Ectodermal cell (in vitro differentiated cells): ENCODE measurements around the gene FBXO24.

Source experiments
- H3K27ac ChIP-seq: 2 replicates; pipeline ENCODE4 v1.7.0; 2013; ENCODE audit warnings: mild to moderate bottlenecking, low read depth, low read length; ENCODE audit not compliant: insufficient read depth, poor library complexity, severe bottlenecking
- H3K27me3 ChIP-seq: 2 replicates; pipeline ENCODE4 v1.7.0; 2013; ENCODE audit warnings: mild to moderate bottlenecking, low read length; ENCODE audit not compliant: insufficient read depth, control insufficient read depth, poor library complexity, severe bottlenecking
- H3K36me3 ChIP-seq: one replicate; pipeline ENCODE4 v1.7.0; 2013; ENCODE audit warnings: low read length; ENCODE audit not compliant: control insufficient read depth, insufficient read depth
- H3K4me1 ChIP-seq: one replicate; pipeline ENCODE4 v1.7.0; 2013; ENCODE audit warnings: low read length; ENCODE audit not compliant: control insufficient read depth, insufficient read depth
- H3K4me3 ChIP-seq: 2 replicates; pipeline ENCODE4 v1.7.0; 2013; ENCODE audit warnings: low read depth, low read length, control low read depth; ENCODE audit not compliant: insufficient read depth
- H3K9me3 ChIP-seq: 2 replicates; pipeline ENCODE4 v1.7.0; 2013; ENCODE audit warnings: mild to moderate bottlenecking, low read length, moderate library complexity; ENCODE audit not compliant: control insufficient read depth
- WGBS, 2 experiments: methylation state at CpG; one replicate each; pipeline ENCODE4 v1.1.7; 2013; ENCODE audit warnings: missing lambda C conversion rate in 2 of 2; 5-methylcytosine and 5-hydroxymethylcytosine counted together

The FBXO24 gene

GRCh38 chr7:100567751-100568175 is 18.4 kb upstream of the FBXO24 start:
- Histone ChIP-seq H3K4me3 (no peak overlapping the region), H3K36me3 (no peaks in the 10 kb centered on the region), H3K9me3 (no peaks in the 10 kb centered on the region), H3K4me1 (peaks cover 37% of the 10 kb centered on the region), H3K27ac (no peak overlapping the region), H3K27me3 (peaks cover 18% of the 10 kb centered on the region)
- 83 to 86% methylated on average over 3 of the region's 3 CpGs for WGBS, 2 experiments

DNA sequence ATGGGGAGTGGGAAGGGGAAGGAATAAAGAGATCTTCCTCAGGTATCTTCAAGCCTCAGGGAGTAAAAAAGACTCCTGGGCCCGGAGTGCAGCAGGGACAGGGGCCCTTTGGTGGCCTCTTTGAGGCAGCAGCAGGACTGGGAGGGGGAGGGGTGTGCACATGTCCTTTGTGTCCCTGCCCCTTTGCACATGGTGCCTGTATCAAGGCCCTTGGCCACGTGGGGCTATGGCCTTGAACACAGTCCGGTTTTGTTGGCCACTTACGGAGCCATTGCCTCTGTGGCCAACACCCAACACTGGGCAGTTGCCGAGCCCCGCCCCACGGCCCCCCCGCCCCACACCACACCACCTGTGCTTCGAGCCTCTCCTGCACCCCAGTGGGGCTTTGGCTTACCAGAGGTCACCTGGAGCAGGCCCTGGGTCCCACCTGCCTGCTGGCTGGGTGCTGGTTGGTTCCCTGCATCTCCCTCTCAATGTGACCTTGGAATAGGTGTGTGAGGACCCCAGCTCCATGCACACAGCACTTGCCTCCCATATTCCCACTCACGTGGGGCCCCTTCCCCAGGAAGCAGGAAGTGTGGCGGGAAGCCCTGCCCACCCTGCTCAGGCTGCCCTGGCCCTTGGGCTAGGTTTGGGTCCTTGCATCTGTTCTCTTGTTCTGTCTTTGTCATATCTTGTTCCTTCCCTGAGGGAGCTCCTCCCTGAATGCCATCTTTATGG is 17.8 kb upstream of the FBXO24 start:
- no peaks in the 10 kb centered on the region for H3K36me3 ChIP-seq
- peaks cover 18% of the 10 kb centered on the region for H3K27me3 ChIP-seq
- no peak overlapping the region for H3K4me3 ChIP-seq
- peaks cover 37% of the 10 kb centered on the region for H3K4me1 ChIP-seq
- no peak overlapping the region for H3K27ac ChIP-seq
- no peaks in the 10 kb centered on the region for H3K9me3 ChIP-seq
- 86 to 87% methylated on average over 11 of the region's 11 CpGs for WGBS, 2 experiments

DNA sequence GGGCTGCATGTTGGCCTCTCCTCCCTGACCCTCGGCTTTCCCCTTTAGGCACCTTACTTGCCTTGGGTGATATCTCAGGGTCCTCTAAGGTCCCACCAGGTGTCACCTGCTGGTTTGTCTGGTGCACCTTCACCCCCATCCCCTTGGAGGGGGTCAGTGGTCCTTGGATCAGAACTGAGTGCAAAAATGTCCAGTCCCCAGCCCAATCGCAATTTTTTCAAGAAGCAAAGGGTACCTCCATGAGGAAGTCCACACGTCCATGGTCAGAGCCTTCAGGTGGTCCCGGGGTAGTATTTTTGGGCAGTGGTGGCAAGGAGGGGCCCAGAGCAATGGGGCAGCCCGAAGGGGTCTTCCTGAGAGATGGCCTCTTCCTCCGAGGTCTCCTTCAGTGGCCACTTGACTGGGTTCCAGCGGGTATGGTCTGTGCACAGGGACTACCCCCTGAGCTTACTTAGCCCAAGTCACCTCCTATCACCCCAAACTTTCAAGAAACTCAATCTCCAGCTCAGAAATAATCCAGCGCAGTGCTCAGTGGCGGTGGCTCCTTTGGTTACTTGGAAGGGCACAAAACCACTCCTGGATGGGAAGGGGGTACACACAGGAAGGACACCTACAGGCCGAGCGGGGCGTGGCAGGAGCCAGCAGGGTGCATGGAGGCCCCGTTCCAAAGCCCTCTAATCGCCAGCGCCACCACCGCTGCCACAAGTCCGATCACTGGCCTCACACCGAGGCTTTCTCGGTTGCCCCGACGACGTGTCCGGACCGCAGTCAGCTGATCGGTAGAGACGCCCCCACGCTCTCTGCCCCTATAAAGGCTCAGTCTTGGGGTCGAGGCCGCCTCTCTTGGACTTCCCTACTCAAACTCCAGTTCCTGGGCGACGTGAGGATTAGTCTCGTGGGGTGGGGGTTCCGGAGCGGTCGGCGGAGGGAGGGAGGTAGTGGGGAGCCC is 17.0 kb upstream of the FBXO24 start:
- no peaks in the 10 kb centered on the region for H3K36me3 ChIP-seq
- H3K27ac ChIP-seq = peak overlapping the region; percentile 18
- 23% methylated on average over 36 of the region's 36 CpGs for WGBS, 2 experiments
- H3K4me1 ChIP-seq = peaks cover 37% of the 10 kb centered on the region
- peaks cover 18% of the 10 kb centered on the region for H3K27me3 ChIP-seq
- H3K9me3 ChIP-seq = no peaks in the 10 kb centered on the region
- H3K4me3 ChIP-seq = peak overlapping the region; percentile 44

- Histone ChIP-seq H3K4me1 (peaks cover 37% of the 10 kb centered on the region), H3K4me3 (no peak overlapping the region)
- WGBS, 2 experiments = 64 to 67% methylated on average over 26 of the region's 26 CpGs
These were observed 14.9 kb upstream of the FBXO24 start for GRCh38 chr7:100570954-100571828.

GRCh38 chr7:100571829-100572116 is 14.4 kb upstream of the FBXO24 start:
- Histone ChIP-seq H3K4me1 (peaks cover 37% of the 10 kb centered on the region), H3K36me3 (no peaks in the 10 kb centered on the region), H3K4me3 (no peak overlapping the region), H3K9me3 (no peaks in the 10 kb centered on the region), H3K27ac (no peak overlapping the region), H3K27me3 (peaks cover 18% of the 10 kb centered on the region)
- WGBS, 2 experiments = 87 to 93% methylated on average over 2 of the region's 2 CpGs

More at GRCh38 chr7:100570954-100571828, 14.9 kb upstream of the FBXO24 start:
- Histone ChIP-seq H3K27me3 (peaks cover 18% of the 10 kb centered on the region), H3K9me3 (no peaks in the 10 kb centered on the region), H3K27ac (no peak overlapping the region), H3K36me3 (no peaks in the 10 kb centered on the region)

GRCh38 chr7:100572281-100572948 is 13.7 kb upstream of the FBXO24 start:
- no peaks in the 10 kb centered on the region for H3K9me3 ChIP-seq
- no peak overlapping the region for H3K4me3 ChIP-seq
- 88 to 90% methylated on average over 20 of the region's 20 CpGs for WGBS, 2 experiments
- no peak overlapping the region for H3K27ac ChIP-seq
- peaks cover 37% of the 10 kb centered on the region for H3K4me1 ChIP-seq
- no peaks in the 10 kb centered on the region for H3K36me3 ChIP-seq
- H3K27me3 ChIP-seq = peaks cover 18% of the 10 kb centered on the region

- H3K9me3 ChIP-seq = no peaks in the 10 kb centered on the region
- H3K4me3 ChIP-seq = no peak overlapping the region
- H3K27ac ChIP-seq = no peak overlapping the region
- no peaks in the 10 kb centered on the region for H3K36me3 ChIP-seq
- peaks cover 37% of the 10 kb centered on the region for H3K4me1 ChIP-seq
- WGBS, 2 experiments = 95 to 96% methylated on average over 30 of the region's 30 CpGs
- peaks cover 18% of the 10 kb centered on the region for H3K27me3 ChIP-seq
These were observed 13.0 kb upstream of the FBXO24 start for GRCh38 chr7:100572949-100573675.

- H3K9me3 ChIP-seq = no peaks in the 10 kb centered on the region
- no peaks in the 10 kb centered on the region for H3K36me3 ChIP-seq
- 94 to 95% methylated on average over 70 of the region's 70 CpGs for WGBS, 2 experiments
- H3K27me3 ChIP-seq = peaks cover 18% of the 10 kb centered on the region
- no peak within 1 kb of the TSS for H3K27ac ChIP-seq
- H3K4me3 ChIP-seq = no peak within 1 kb of the TSS
- peaks cover 36% of the 10 kb centered on the region for H3K4me1 ChIP-seq
These were observed 12.3 kb upstream of the FBXO24 start, which contains the start of gene SAP25 for GRCh38 chr7:100573691-100574361. Gene SAP25 (minus strand): TSS chr7:100573900. CDS start chr7:100573742, 158 bp downstream.
